ENCODE data around the gene TRAPPC2L.

The TRAPPC2L gene

GRCh38 chr16:88810166-88810911, 46.6 kb upstream of the TRAPPC2L start:
- no peak for TF ChIP-seq CTCF (IDR thresholded peaks at IDR 0.05; ENCODE audit: low read depth, low read length, missing control alignments)
- Histone ChIP-seq H3K36me3 (replicated peaks) (peaks cover 13% of the 10 kb centered on the region), H3K27me3 (replicated peaks) (no peaks in the 10 kb centered on the region), H3K4me3 (ENCODE audit: low read depth, low read length) (peak overlapping the region; percentile 70), H3K27ac (peak overlapping the region; percentile 84)
- no peak for DNase-seq
- in situ Hi-C loops (cut with HindIII; ENCODE audit: low pct_ligation_motif_present, low sequenced_read_pairs) = no loop called here

GRCh38 chr16:88810912-88811768, 45.8 kb upstream of the TRAPPC2L start:
- Histone ChIP-seq H3K27me3 (replicated peaks) (no peaks in the 10 kb centered on the region), H3K27ac (peak overlapping the region; percentile 84), H3K36me3 (replicated peaks) (peaks cover 13% of the 10 kb centered on the region), H3K4me3 (ENCODE audit: low read depth, low read length) (peak overlapping the region; percentile 70)
- DNase-seq = peak; percentile 51
- in situ Hi-C loops (cut with HindIII; ENCODE audit: low pct_ligation_motif_present, low sequenced_read_pairs) = no loop called here
- TF ChIP-seq CTCF (IDR thresholded peaks at IDR 0.05; ENCODE audit: low read depth, low read length, missing control alignments) = no peak

GRCh38 chr16:88811769-88812512, 45.0 kb upstream of the TRAPPC2L start, which contains the start of gene APRT:
APRT (minus strand) TSS chr16:88811928; CDS start chr16:88811899, 29 bp downstream.
- Histone ChIP-seq H3K27me3 (replicated peaks) (no peaks in the 10 kb centered on the region), H3K4me3 (ENCODE audit: low read depth, low read length) (peak within 1 kb of the TSS; percentile 70), H3K36me3 (replicated peaks) (peaks cover 13% of the 10 kb centered on the region), H3K27ac (peak within 1 kb of the TSS; percentile 84)
- no peak for TF ChIP-seq CTCF (IDR thresholded peaks at IDR 0.05; ENCODE audit: low read depth, low read length, missing control alignments)
- in situ Hi-C loops (cut with HindIII; ENCODE audit: low pct_ligation_motif_present, low sequenced_read_pairs) = no loop called here
- peak; percentile 91 for DNase-seq

GRCh38 chr16:88812513-88813268, 44.2 kb upstream of the TRAPPC2L start:
- Histone ChIP-seq H3K4me3 (ENCODE audit: low read depth, low read length) (peak overlapping the region; percentile 57), H3K36me3 (replicated peaks) (peaks cover 13% of the 10 kb centered on the region), H3K27ac (no peak overlapping the region), H3K27me3 (replicated peaks) (no peaks in the 10 kb centered on the region)
- peak; percentile 14 for TF ChIP-seq CTCF (IDR thresholded peaks at IDR 0.05; ENCODE audit: low read depth, low read length, missing control alignments)
- in situ Hi-C loops (cut with HindIII; ENCODE audit: low pct_ligation_motif_present, low sequenced_read_pairs) = no loop called here
- no peak for DNase-seq
